Osteoblast (primary cell): ENCODE results near the gene CALD1. TPM values are rescaled to one million over a fixed set of nuclear protein-coding genes. Genes with fewer than 3 reads are reported as not detected.

Experiments used
- DNase-seq: peaks from one replicate; pipeline ENCODE4 v3.0.0; 2011; ENCODE audit warnings: low spot score, mixed read lengths; ENCODE audit not compliant: insufficient read length; ENCODE audit errors: missing footprints
- H2AFZ ChIP-seq: 2 replicates; pipeline ENCODE4 v1.6.0; 2011; ENCODE audit warnings: mild to moderate bottlenecking, low read length
- H3K27ac ChIP-seq: 2 replicates; pipeline ENCODE4 v1.5.1; 2011; ENCODE audit warnings: mild to moderate bottlenecking, low read depth, low read length, moderate library complexity
- H3K27me3 ChIP-seq: 2 replicates; pipeline ENCODE4 v1.6.0; 2012; ENCODE audit warnings: mild to moderate bottlenecking, control low read depth, inconsistent platforms, low read length, moderate library complexity; ENCODE audit not compliant: insufficient read depth
- H3K36me3 ChIP-seq: 2 replicates; pipeline ENCODE4 v1.5.1; 2011; ENCODE audit warnings: mild to moderate bottlenecking, low read length, control low read depth, moderate library complexity; ENCODE audit not compliant: insufficient read depth
- H3K4me1 ChIP-seq: 2 replicates; pipeline ENCODE4 v1.5.1; 2011; ENCODE audit warnings: mild to moderate bottlenecking, low read length, control low read depth, moderate library complexity; ENCODE audit not compliant: insufficient read depth
- H3K4me2 ChIP-seq: 2 replicates; pipeline ENCODE4 v1.6.0; 2011; ENCODE audit warnings: mild to moderate bottlenecking, low read length; ENCODE audit not compliant: insufficient read depth
- H3K4me3 ChIP-seq: fragments of 200-600 bp; sonication (generic); 3 replicates; pipeline ENCODE4 v1.5.1; 2012; ENCODE audit warnings: mild to moderate bottlenecking, low read length, inconsistent platforms; ENCODE audit not compliant: insufficient read depth
- H3K79me2 ChIP-seq: 2 replicates; pipeline ENCODE4 v1.6.0; 2012; ENCODE audit warnings: mild to moderate bottlenecking, low read length, control low read depth, inconsistent platforms; ENCODE audit not compliant: insufficient read depth
- H3K9me3 ChIP-seq: 2 replicates; pipeline ENCODE4 v1.5.1; 2011; ENCODE audit warnings: low read depth, low read length, control low read depth
- H4K20me1 ChIP-seq: 2 replicates; pipeline ENCODE4 v1.6.0; 2012; ENCODE audit warnings: mild to moderate bottlenecking, low read length, control low read depth; ENCODE audit not compliant: insufficient read depth
- total RNA-seq: library from RNA; depleted of rRNA; stranded (reverse); fragments of >200 nt; gene quantifications from 2 replicates; pipeline ENCODE4 v1.2.3, GENCODE V29; 2012
- TF ChIP-seq, protein P1 (sequence below): IDR thresholded peaks from 2 replicates; pipeline ENCODE4 v1.5.1; 2011; ENCODE audit warnings: mild to moderate bottlenecking, low read depth, low read length, moderate library complexity; ENCODE audit errors: extremely low read depth

Gene CALD1
- total RNA-seq, 1 donor = 1,123 TPM

- Histone ChIP-seq H3K9me3 (no peaks in the 10 kb centered on the region), H3K4me1 (peaks cover 78% of the 10 kb centered on the region), H3K27ac (peak overlapping the region; percentile 99), H3K27me3 (no peaks in the 10 kb centered on the region), H2AFZ (no peak overlapping the region), H3K36me3 (no peaks in the 10 kb centered on the region), H3K79me2 (no peaks in the 10 kb centered on the region), H3K4me2 (no peak overlapping the region), H3K4me3 (no peak overlapping the region), H4K20me1 (no peaks in the 10 kb centered on the region)
- TF ChIP-seq, protein P1, sequence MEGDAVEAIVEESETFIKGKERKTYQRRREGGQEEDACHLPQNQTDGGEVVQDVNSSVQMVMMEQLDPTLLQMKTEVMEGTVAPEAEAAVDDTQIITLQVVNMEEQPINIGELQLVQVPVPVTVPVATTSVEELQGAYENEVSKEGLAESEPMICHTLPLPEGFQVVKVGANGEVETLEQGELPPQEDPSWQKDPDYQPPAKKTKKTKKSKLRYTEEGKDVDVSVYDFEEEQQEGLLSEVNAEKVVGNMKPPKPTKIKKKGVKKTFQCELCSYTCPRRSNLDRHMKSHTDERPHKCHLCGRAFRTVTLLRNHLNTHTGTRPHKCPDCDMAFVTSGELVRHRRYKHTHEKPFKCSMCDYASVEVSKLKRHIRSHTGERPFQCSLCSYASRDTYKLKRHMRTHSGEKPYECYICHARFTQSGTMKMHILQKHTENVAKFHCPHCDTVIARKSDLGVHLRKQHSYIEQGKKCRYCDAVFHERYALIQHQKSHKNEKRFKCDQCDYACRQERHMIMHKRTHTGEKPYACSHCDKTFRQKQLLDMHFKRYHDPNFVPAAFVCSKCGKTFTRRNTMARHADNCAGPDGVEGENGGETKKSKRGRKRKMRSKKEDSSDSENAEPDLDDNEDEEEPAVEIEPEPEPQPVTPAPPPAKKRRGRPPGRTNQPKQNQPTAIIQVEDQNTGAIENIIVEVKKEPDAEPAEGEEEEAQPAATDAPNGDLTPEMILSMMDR = no peak
- no peak for DNase-seq
These were observed 39.1 kb upstream of the CALD1 start for GRCh38 chr7:134740376-134740775.

- H2AFZ ChIP-seq = no peak overlapping the region
- no peaks in the 10 kb centered on the region for H3K79me2 ChIP-seq
- DNase-seq = peak; percentile 57
- H3K27ac ChIP-seq = peak overlapping the region; percentile 99
- TF ChIP-seq, protein P1 = no peak
- no peaks in the 10 kb centered on the region for H3K27me3 ChIP-seq
- peak overlapping the region; percentile 38 for H3K4me3 ChIP-seq
- peak overlapping the region; percentile 64 for H3K4me2 ChIP-seq
- no peaks in the 10 kb centered on the region for H3K36me3 ChIP-seq
- peaks cover 64% of the 10 kb centered on the region for H3K4me1 ChIP-seq
- H3K9me3 ChIP-seq = no peaks in the 10 kb centered on the region
- H4K20me1 ChIP-seq = no peaks in the 10 kb centered on the region
These were observed 37.4 kb upstream of the CALD1 start for GRCh38 chr7:134741907-134742635.

- Histone ChIP-seq H3K27me3 (no peaks in the 10 kb centered on the region), H3K9me3 (no peaks in the 10 kb centered on the region), H4K20me1 (no peaks in the 10 kb centered on the region), H3K4me1 (peaks cover 57% of the 10 kb centered on the region), H3K4me3 (peak overlapping the region; percentile 38), H3K4me2 (peak overlapping the region; percentile 64), H3K36me3 (no peaks in the 10 kb centered on the region), H2AFZ (no peak overlapping the region), H3K79me2 (no peaks in the 10 kb centered on the region), H3K27ac (peak overlapping the region; percentile 99)
- DNase-seq = peak; percentile 82
- TF ChIP-seq, protein P1 = no peak
These were observed 36.6 kb upstream of the CALD1 start for GRCh38 chr7:134742688-134743350.

DNA sequence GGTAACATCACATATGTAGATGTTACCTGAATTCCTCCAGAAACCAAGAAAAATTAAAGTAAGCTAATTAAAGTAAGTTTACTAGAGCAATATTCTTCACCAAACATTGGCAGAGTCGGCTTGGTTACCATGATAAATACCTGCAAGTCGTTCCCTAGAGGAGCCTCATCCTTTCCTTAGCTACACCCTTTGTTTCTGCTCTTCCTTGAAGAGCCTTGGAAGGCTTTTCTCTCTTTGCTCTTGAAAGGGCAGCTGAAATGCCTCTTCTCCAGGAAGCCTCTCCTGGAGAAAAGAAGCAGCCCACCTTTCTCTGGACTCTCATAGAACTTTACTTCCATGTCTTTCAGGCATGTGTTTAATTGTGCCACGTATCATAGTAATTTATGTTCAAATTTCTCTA, 34.9 kb upstream of the CALD1 start:
- no peak for DNase-seq
- TF ChIP-seq, protein P1 = no peak
- Histone ChIP-seq H4K20me1 (no peaks in the 10 kb centered on the region), H3K9me3 (no peaks in the 10 kb centered on the region), H3K27ac (no peak overlapping the region), H3K79me2 (no peaks in the 10 kb centered on the region), H3K4me1 (peaks cover 43% of the 10 kb centered on the region), H3K4me2 (no peak overlapping the region), H2AFZ (no peak overlapping the region), H3K4me3 (no peak overlapping the region), H3K27me3 (no peaks in the 10 kb centered on the region), H3K36me3 (no peaks in the 10 kb centered on the region)
